ENCODE measurements around the gene OVOL2.
"Not testable (repeated sequence)": the region's sequence is repeated elsewhere in the genome, so short reads cannot be mapped to it uniquely, and the experiment has no call there.

OVOL2 gene

DNA sequence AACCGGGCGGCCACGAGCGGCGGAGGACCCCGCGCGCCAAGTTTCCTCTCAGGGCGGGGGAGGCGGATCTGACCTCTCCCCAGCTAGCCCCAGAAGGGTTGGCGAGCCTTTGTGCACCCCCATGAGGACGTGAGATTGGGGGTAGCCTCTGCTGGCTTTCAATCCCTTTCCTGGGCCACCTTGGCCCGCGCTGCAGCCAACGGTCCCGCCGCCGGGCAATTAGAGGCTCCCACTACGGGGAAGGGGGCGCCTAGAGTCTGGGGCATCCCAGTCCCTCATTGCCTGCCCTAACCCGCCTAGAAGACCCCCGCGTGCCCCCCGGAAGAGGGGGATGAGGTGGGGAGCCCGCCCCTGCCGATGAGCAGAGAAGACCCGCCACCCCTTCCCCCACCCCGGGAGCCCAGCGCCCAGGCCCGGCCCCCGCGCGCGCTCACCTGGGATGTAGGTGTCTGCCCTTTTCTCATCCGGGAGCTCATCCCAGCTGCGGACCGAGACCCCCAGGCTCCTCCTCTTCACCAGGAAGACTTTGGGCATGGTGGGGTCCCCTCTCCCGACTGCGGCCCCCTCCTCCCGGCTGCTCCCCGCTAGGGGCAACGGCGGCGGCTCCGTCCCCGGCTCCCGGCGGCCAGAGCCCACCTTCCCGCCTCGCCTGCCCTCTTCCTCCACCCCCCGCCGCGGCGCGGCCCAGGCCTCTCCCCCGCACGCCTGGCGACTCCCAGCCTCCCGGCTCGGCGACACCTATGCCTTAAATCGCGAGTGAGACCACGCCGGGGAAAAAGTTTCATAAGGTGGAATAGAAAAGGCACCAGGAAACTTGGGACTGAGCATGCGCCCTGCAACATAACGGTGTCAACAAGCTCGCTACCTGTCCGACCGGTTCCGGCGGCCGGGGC lies at the start of gene OVOL2:
Gene OVOL2, minus strand, starts transcription at position 816 of the 893 bp plus-strand sequence. Its CDS starts 282 bp downstream, at position 534.
- no peak for DNase-seq

GRCh38 chr20:18103497-18103896 lies 45.8 kb upstream of the OVOL2 start:
- no peak for DNase-seq

- no peak for DNase-seq
Observed at GRCh38 chr20:18101125-18101810, 43.6 kb upstream of the OVOL2 start.

- not testable (repeated sequence) for DNase-seq
Observed at GRCh38 chr20:18100569-18100968, 42.9 kb upstream of the OVOL2 start.

DNA sequence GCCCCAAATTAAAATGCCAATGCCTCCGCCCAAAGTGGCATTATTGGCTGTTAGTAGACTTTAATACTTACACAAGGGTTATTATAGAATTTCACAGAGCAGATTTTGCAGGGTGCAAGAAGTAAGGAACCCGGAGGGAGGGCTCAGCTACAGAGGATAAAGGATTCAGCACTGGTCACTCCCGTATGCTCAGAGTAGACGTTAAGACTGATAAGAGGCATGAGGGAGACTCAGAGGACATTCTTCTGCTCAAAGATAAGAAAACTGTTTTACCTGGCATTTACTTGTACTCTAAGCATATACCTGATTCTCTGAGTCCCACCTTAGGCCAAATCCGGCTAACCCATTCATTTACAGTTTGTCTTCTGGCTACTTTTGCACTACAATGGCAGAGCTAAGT lies 36.5 kb upstream of the OVOL2 start:
- DNase-seq, result no peak

GRCh38 chr20:18093388-18093787 lies 35.7 kb upstream of the OVOL2 start:
- DNase-seq, result no peak

- DNase-seq, result no peak
Observed at GRCh38 chr20:18092890-18093289, 35.2 kb upstream of the OVOL2 start.

DNA sequence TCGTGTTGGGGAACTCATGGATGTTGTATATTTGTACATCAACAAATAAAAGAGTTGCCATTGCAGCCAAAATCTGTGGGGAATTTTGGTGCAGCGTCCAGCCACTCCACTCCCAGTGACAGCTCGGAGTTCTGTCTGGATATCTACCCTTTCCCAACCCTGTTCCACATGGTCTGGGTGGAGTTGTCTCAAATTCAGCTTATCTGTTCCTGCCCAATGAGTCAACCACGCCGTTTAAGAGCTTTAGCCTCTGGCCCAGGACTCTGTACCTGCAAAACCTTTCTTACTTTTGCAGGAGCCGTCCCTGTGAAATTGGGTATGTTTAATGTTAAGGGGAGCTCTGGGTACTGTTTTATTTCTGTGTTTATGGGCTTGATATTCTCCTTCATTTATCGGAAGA lies 33.9 kb upstream of the OVOL2 start:
- no peak for DNase-seq

GRCh38 chr20:18090477-18090876 lies 32.8 kb upstream of the OVOL2 start:
- no peak for DNase-seq

DNA sequence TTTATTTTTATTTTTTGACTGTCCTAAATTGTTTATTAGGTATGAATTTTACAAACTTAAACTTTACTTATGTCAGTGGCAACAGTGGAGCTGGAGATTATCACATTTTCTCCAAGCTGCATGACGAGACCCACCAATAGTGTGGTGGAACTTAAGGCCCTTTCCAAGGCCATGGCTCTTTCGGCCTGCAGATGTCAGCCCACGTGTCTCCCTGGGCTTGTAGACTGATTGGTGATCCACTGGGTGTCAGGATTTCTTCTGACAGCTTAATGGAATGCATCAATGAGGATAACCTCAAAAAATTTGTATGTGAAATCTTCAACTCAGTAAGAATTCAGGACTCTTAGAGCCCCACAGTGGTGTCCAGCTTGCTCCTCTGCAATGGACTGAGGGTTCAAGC lies 32.3 kb upstream of the OVOL2 start:
- DNase-seq, result no peak

- DNase-seq, result not testable (repeated sequence)
Observed at GRCh38 chr20:18088841-18089240, 31.1 kb upstream of the OVOL2 start.

DNA sequence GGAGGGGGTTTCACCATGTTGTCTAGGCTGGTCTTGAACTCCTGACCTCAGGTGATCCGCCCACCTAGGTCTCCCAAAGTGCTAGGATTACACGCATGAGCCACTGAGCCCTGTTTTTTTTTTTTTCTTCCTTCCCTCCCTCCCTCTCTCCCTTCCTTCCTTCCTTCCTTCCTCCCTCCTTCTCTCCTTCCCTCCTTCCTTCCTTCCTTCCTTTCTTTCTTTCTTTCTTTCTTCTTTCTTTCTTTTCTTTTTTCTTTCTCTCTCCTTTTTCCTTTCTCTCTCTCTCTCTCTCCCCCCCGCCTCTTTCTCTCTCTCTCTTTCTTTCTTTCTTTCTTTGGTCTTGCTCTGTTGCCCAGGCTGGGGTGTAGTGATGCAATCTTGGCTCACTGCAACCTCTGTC lies 30.6 kb upstream of the OVOL2 start:
- DNase-seq, result not testable (repeated sequence)

DNA sequence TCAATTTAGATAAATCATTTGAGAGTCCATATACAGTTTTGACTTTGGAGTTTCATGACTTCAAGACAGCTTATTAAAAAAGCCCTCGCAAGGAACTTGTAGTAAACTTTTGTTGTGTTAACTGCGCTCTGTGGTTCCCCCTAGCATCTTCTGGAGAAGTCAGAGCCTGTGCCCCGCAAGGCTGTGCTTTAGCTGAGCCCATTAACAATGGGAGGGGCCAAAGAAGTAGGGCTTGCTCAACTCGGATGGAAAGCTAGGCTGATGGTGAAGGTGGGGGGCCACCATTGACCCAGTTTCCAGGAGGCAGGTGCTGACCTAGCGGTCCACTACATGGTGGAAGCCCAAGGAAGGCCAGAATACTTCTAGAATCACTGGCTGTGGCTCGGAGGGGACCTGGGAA lies 29.3 kb upstream of the OVOL2 start:
- no peak for DNase-seq

DNA sequence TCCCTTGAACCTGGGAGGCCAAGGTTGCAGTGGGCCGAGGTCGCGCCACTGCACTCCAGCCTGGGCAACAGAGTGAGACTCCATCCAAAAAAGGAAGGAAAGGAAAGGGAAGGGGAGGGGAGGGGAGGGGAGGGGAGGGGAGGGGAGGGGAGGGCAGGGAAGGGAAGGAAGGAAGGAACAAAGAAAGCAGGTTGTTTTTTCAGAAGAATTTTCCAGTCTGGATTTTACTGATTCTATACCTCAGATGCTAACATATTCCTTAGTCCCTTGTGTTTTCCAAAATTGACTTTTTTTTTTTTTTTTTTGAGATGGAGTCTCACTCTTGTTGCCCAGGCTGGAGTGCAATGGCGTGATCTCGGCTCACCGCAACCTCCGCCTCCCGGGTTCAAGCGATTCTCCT lies 23.1 kb upstream of the OVOL2 start:
- not testable (repeated sequence) for DNase-seq

DNA sequence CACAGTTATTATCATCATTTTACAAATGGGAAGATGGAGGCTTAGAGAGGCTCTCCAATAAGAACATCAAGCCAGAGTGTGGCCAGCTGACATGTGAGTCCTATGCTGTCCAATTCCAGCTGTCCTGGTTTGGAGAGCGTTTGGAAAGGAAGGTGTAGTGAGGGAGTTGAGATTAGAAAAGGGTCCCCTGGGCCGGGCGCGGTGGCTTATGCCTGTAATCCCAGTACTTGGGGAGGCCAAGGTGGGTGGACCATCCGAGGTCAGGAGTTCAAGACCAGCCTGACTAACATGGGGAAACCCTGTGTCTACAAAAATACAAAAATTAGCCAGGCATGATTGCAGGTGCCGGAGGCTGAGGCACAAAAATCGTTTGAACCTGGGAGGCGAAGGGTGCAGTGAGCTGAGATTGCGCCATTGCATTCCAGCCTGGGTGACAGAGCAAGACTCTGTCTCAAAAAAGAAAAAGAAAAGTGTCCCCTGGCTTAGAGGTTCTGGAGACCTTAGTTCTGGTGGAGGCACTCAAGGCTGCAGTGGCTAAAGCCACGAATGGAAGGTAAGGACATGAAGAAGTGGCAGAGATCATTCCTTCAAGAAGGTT lies 22.1 kb upstream of the OVOL2 start:
- DNase-seq, result no peak

DNA sequence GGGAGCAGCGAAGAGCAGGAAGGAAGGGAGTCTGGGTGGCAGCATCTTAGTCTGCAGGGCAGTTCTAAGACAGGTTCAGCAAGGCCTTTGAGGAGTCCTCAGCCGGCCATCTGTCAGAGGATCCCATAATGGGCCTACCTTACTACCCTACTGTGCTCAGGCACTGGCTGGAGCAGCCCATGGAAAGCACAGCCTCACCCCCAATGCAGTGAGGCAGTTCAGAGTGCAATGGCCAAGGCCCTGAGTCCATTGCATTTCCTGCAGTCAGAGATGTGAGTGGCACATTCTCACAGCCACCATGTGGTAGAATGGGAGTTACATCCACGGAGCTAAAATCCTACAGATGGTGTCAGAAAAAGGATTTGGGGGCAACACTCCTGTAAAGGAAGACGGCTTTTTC lies 19.4 kb upstream of the OVOL2 start:
- no peak for DNase-seq

DNA sequence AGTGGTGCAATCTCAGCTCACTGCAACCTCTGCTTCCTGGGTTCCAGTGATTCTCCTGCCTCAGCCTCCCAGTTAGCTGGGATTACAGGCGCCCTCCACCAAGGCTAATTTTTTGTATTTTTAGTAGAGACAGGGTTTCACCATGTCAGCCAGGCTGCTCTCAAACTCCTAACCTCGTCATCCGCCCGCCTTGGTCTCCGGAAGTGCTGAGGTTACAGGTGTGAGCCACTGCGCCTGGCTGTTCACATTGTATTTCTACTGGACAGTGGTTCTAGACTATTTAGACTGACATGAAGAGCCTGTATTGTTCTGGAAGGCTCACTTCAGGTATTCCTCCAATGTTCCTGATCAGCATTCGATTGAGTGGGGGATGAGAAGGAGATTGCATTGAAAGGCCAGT lies 14.8 kb upstream of the OVOL2 start:
- no peak for DNase-seq

GRCh38 chr20:18066421-18067333 lies 9.0 kb upstream of the OVOL2 start:
- DNase-seq, result no peak

DNA sequence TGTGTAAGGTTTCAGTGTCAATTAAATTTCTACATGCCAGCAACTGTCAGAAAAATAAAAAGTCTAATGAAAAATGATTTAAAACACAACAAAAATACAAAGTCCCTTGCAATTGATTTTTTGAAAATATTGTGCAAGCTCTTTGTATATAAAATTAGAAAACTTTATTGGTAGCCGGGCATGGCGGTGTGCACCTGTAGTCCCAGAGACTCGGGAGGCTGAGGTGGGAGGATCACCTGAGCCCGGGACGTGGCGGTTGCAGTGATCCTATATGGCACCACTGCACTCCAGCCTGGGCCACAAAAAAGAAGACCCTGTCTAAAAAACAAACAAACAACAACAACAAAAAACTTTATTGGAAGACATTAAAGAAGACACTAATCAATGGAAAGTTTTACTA lies 6.0 kb upstream of the OVOL2 start:
- no peak for DNase-seq

GRCh38 chr20:18059603-18060002 lies 1.9 kb upstream of the OVOL2 start:
- DNase-seq, result no peak

DNA sequence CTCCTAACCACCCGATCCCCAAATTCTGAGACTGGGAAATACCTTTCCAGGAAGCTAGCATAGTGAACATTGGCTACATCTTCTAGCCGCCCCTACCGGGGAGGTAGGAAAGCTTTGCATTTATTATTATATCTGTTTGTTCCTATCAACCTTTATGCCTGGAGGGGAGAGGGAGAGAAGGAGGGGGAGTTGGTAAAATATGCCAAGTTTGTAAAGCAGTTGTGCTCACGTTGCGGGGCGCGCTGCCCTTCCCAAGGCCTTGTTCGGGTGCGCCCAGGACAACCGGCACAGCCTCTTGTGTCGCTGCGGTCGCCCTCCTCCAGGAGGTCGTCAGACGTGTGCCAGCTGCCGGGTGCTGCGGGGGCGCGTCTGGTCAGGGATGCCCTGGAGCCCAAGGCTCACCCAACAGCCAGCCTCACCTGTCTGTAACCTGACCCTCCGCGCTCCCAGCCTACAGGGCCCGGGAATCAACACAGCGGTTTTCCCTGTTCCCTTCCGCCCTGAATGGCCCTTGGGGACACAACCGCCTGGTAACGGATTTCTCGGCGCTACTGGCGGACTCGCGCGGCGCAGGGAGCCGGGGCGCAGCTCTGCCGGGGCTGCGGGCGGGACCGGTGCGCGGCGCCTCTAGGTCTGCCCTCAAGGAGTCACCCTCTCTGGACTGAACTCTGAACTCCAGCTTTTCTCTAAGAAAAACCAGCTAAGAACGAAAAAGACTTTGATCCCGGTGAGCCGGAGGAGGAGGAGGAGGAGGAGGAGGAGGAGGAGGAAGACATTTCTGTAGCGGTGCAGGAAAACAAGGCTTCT lies 1.1 kb upstream of the OVOL2 start:
- DNase-seq, result no peak

GRCh38 chr20:18057994-18058349 lies 256 bp upstream of the OVOL2 start:
- DNase-seq, result no peak
